ENCODE measurements around the gene TDRD12.

Gene TDRD12

DNA sequence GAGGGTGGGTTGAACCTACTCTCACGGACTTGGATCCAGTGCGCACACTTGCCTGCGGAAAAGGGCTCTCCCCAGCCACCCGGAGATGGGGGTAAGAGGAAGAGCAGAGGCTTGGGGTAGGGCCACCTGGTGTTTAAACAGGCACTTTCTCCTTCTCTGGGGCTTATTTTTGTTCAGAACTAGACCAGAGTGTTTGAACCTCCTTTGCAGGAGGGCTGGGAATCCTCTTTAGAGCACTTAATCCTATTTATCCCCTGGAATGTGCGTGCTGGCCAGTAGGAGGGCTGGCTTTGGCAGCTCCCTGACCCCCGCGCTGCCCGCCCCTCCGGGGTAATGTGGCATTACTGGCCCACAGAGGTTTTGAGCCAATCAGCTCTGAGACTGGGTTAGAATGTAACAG lies 41.9 kb upstream of the TDRD12 start:
- no peaks in the 10 kb centered on the region for H3F3A ChIP-seq (ENCODE audit: insufficient read depth)
- no peak for TF ChIP-seq EZH2phosphoT487 (conservative IDR thresholded peaks at IDR 0.05; ENCODE audit: low read length)
- TF ChIP-seq, protein P1, sequence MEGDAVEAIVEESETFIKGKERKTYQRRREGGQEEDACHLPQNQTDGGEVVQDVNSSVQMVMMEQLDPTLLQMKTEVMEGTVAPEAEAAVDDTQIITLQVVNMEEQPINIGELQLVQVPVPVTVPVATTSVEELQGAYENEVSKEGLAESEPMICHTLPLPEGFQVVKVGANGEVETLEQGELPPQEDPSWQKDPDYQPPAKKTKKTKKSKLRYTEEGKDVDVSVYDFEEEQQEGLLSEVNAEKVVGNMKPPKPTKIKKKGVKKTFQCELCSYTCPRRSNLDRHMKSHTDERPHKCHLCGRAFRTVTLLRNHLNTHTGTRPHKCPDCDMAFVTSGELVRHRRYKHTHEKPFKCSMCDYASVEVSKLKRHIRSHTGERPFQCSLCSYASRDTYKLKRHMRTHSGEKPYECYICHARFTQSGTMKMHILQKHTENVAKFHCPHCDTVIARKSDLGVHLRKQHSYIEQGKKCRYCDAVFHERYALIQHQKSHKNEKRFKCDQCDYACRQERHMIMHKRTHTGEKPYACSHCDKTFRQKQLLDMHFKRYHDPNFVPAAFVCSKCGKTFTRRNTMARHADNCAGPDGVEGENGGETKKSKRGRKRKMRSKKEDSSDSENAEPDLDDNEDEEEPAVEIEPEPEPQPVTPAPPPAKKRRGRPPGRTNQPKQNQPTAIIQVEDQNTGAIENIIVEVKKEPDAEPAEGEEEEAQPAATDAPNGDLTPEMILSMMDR (IDR thresholded peaks at IDR 0.05; ENCODE audit: insufficient read depth, low read length, poor library complexity, severe bottlenecking): no peak
- H3K9me2 ChIP-seq (replicated peaks; ENCODE audit: insufficient read depth, low read length): no peaks in the 10 kb centered on the region
- peaks cover 23% of the 10 kb centered on the region for H3K79me2 ChIP-seq (ENCODE audit: insufficient read depth, low read length)
- H3K9ac ChIP-seq (ENCODE audit: low read length): no peak overlapping the region
- no peak overlapping the region for H2AFZ ChIP-seq (ENCODE audit: low read depth, low read length, severe bottlenecking)
- peaks cover 6% of the 10 kb centered on the region; the same call in 1 of the 2 replicates for H4K20me1 ChIP-seq (ENCODE audit: low read depth, low read length)
- H3K27me3 ChIP-seq (ENCODE audit: low read length): no peaks in the 10 kb centered on the region
- H3K27ac ChIP-seq (ENCODE audit: low read depth, low read length): no peak overlapping the region
- H3K9me3 ChIP-seq (ENCODE audit: insufficient read depth, low read length): no peaks in the 10 kb centered on the region
- H3K4me2 ChIP-seq (ENCODE audit: low read depth, low read length, poor library complexity, severe bottlenecking): no peak overlapping the region
- no peaks in the 10 kb centered on the region for H3K36me3 ChIP-seq (ENCODE audit: low read length)
- H3K4me3 ChIP-seq (ENCODE audit: insufficient read depth, low read length, poor library complexity, severe bottlenecking): no peak overlapping the region

DNA sequence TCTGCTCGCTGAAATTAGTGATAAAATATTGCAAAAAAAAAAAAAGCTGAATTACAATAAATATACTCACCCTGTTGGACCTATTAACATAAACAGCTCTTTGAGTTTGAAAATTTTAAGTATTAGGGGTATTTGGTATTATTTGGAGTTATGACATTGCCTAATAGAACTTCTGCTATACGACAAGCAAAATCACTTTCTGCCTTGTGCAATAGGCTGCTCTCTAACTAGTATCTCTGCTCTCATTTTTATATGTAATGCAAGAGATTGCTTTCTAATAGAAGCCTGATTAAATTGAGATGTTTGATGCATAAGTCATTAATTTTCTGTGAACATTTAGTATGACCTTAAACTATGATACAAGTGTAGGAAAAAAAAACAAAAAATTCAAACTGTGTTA lies 38.6 kb upstream of the TDRD12 start:
- Histone ChIP-seq H4K20me1 (ENCODE audit: low read depth, low read length) (no peaks in the 10 kb centered on the region), H3K27ac (ENCODE audit: low read depth, low read length) (no peak overlapping the region), H3K9ac (ENCODE audit: low read length) (no peak overlapping the region), H3K4me2 (ENCODE audit: low read depth, low read length, poor library complexity, severe bottlenecking) (no peak overlapping the region), H3F3A (ENCODE audit: insufficient read depth) (no peaks in the 10 kb centered on the region), H3K79me2 (ENCODE audit: insufficient read depth, low read length) (no peaks in the 10 kb centered on the region), H3K27me3 (ENCODE audit: low read length) (no peaks in the 10 kb centered on the region), H3K4me3 (ENCODE audit: insufficient read depth, low read length, poor library complexity, severe bottlenecking) (no peak overlapping the region), H2AFZ (ENCODE audit: low read depth, low read length, severe bottlenecking) (no peak overlapping the region), H3K9me3 (ENCODE audit: insufficient read depth, low read length) (no peaks in the 10 kb centered on the region), H3K9me2 (replicated peaks; ENCODE audit: insufficient read depth, low read length) (no peaks in the 10 kb centered on the region), H3K36me3 (ENCODE audit: low read length) (no peaks in the 10 kb centered on the region)
- TF ChIP-seq, protein P1 (IDR thresholded peaks at IDR 0.05; ENCODE audit: insufficient read depth, low read length, poor library complexity, severe bottlenecking): no peak

DNA sequence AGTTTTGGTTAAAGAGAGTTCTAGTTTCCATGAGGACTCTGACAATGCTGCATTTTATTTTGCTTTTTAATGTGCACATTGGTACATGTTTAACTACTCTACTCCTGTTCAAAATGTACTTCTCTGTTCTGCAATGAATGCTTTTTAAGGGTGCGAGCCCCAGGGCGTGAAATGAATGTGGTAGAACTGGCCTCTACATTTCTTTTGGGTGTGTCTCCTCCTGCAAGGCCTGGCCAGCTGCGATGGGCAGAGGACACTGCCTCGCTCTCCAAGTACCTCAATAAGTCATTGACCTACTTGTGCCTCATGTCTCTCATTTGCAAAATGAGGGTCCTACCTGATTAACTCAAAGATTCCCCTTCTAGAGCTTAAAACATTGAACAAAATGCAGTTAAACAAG lies 37.2 kb upstream of the TDRD12 start:
- no peak overlapping the region for H2AFZ ChIP-seq (ENCODE audit: low read depth, low read length, severe bottlenecking)
- H3K4me2 ChIP-seq (ENCODE audit: low read depth, low read length, poor library complexity, severe bottlenecking): no peak overlapping the region
- H3K9me3 ChIP-seq (ENCODE audit: insufficient read depth, low read length): no peaks in the 10 kb centered on the region
- H3K9me2 ChIP-seq (replicated peaks; ENCODE audit: insufficient read depth, low read length): no peaks in the 10 kb centered on the region
- no peak overlapping the region for H3K27ac ChIP-seq (ENCODE audit: low read depth, low read length)
- H3K9ac ChIP-seq (ENCODE audit: low read length): no peak overlapping the region
- H3K27me3 ChIP-seq (ENCODE audit: low read length): no peaks in the 10 kb centered on the region
- H4K20me1 ChIP-seq (ENCODE audit: low read depth, low read length): no peaks in the 10 kb centered on the region
- H3K79me2 ChIP-seq (ENCODE audit: insufficient read depth, low read length): no peaks in the 10 kb centered on the region
- H3K4me3 ChIP-seq (ENCODE audit: insufficient read depth, low read length, poor library complexity, severe bottlenecking): no peak overlapping the region
- no peaks in the 10 kb centered on the region for H3K36me3 ChIP-seq (ENCODE audit: low read length)
- no peaks in the 10 kb centered on the region for H3F3A ChIP-seq (ENCODE audit: insufficient read depth)
- TF ChIP-seq, protein P1 (IDR thresholded peaks at IDR 0.05; ENCODE audit: insufficient read depth, low read length, poor library complexity, severe bottlenecking): no peak
- TF ChIP-seq EZH2phosphoT487 (conservative IDR thresholded peaks at IDR 0.05; ENCODE audit: low read length): no peak

Data from SU-DHL-6 (cell line).